Mesendoderm (in vitro differentiated cells): ENCODE results near the gene GPAT2.
"Not testable (repeated sequence)": the region's sequence is repeated elsewhere in the genome, so short reads cannot be mapped to it uniquely, and the experiment has no call there.

Source experiments
- DNase-seq: peaks from one replicate; pipeline ENCODE4 v3.0.0; 2013
- H2AK5ac ChIP-seq: 2 replicates; pipeline ENCODE4 v1.6.1; 2013; ENCODE audit warnings: low read length, inconsistent platforms
- H2BK120ac ChIP-seq: 2 replicates; pipeline ENCODE4 v1.6.1; 2013; ENCODE audit warnings: low read depth, mild to moderate bottlenecking, low read length, moderate library complexity, mixed read lengths
- H2BK15ac ChIP-seq: replicated peaks from 2 replicates; pipeline ENCODE4 v1.6.1; 2013; ENCODE audit warnings: low read depth, mild to moderate bottlenecking, moderate library complexity
- H2BK5ac ChIP-seq: 2 replicates; pipeline ENCODE4 v1.6.1; 2013; ENCODE audit warnings: low read length, inconsistent platforms
- H3K18ac ChIP-seq: 2 replicates; pipeline ENCODE4 v1.6.1; 2013; ENCODE audit warnings: mild to moderate bottlenecking, low read length, mixed read lengths
- H3K23ac ChIP-seq: one replicate; pipeline ENCODE4 v1.6.1; 2013; ENCODE audit warnings: low read length
- H3K27ac ChIP-seq: 2 replicates; pipeline ENCODE4 v1.5.1; 2013; ENCODE audit warnings: low read depth, mild to moderate bottlenecking, inconsistent platforms, low read length, moderate library complexity
- H3K27me3 ChIP-seq: 2 replicates; pipeline ENCODE4 v1.6.1; 2013; ENCODE audit warnings: low read length, control low read depth, mild to moderate bottlenecking, inconsistent platforms; ENCODE audit not compliant: insufficient read depth, poor library complexity
- H3K36me3 ChIP-seq: 2 replicates; pipeline ENCODE4 v1.6.1; 2013; ENCODE audit warnings: low read length, inconsistent platforms; ENCODE audit not compliant: control insufficient read depth, insufficient read depth
- H3K4ac ChIP-seq: one replicate; pipeline ENCODE4 v1.6.1; 2013; ENCODE audit warnings: low read depth, mild to moderate bottlenecking, low read length, moderate library complexity
- H3K4me1 ChIP-seq: 2 replicates; pipeline ENCODE4 v1.6.1; 2013; ENCODE audit warnings: low read depth, low read length, inconsistent platforms; ENCODE audit not compliant: control insufficient read depth
- H3K4me2 ChIP-seq: 2 replicates; pipeline ENCODE4 v1.6.1; 2013; ENCODE audit warnings: low read length
- H3K4me3 ChIP-seq: 2 replicates; pipeline ENCODE4 v1.5.1; 2013; ENCODE audit warnings: mild to moderate bottlenecking, low read length
- H3K56ac ChIP-seq: one replicate; pipeline ENCODE4 v1.6.1; 2013; ENCODE audit warnings: low read length
- H3K79me1 ChIP-seq: 2 replicates; pipeline ENCODE4 v1.6.1; 2013; ENCODE audit warnings: low read length, inconsistent platforms
- H3K79me2 ChIP-seq: 2 replicates; pipeline ENCODE4 v1.6.1; 2013; ENCODE audit warnings: mild to moderate bottlenecking, low read length; ENCODE audit not compliant: control insufficient read depth, insufficient read depth
- H3K9ac ChIP-seq: 2 replicates; pipeline ENCODE4 v1.6.1; 2013; ENCODE audit warnings: low read length, inconsistent platforms
- H4K5ac ChIP-seq: one replicate; pipeline ENCODE4 v1.6.1; 2013; ENCODE audit warnings: low read length
- H4K8ac ChIP-seq: one replicate; pipeline ENCODE4 v1.6.1; 2013; ENCODE audit warnings: low read depth, mild to moderate bottlenecking, control low read depth, low read length, moderate library complexity
- WGBS: extraction: QIAGEN DNeasy Blood & Tissue Kit; methylation state at CpG from one replicate; pipeline ENCODE4 v1.1.7; 2013; ENCODE audit warnings: low lambda C conversion rate, missing lambda C conversion rate; ENCODE audit not compliant: insufficient coverage; ENCODE audit errors: extremely low coverage; 5-methylcytosine and 5-hydroxymethylcytosine counted together

The GPAT2 gene

GRCh38 chr2:96055830-96056229 is 21.1 kb upstream of the GPAT2 start:
- H4K5ac ChIP-seq, H3K4me2 ChIP-seq, H2BK120ac ChIP-seq, H2AK5ac ChIP-seq, H3K4me3 ChIP-seq, H3K56ac ChIP-seq, H3K9ac ChIP-seq, H3K79me1 ChIP-seq, H3K27me3 ChIP-seq, H3K18ac ChIP-seq, H3K23ac ChIP-seq, H2BK5ac ChIP-seq, H3K79me2 ChIP-seq, H3K4me1 ChIP-seq, H2BK15ac ChIP-seq, H3K27ac ChIP-seq, H4K8ac ChIP-seq, H3K4ac ChIP-seq, H3K36me3 ChIP-seq, DNase-seq: not testable (repeated sequence)
- no CpG with 5 or more reads among the region's 6 CpGs for WGBS

GRCh38 chr2:96054537-96054936 is 19.8 kb upstream of the GPAT2 start:
- not testable (repeated sequence) for H3K18ac ChIP-seq, H4K5ac ChIP-seq, H3K56ac ChIP-seq, H3K79me1 ChIP-seq, H4K8ac ChIP-seq, H3K4me3 ChIP-seq, H3K23ac ChIP-seq, H3K9ac ChIP-seq, H3K4me2 ChIP-seq, H3K27ac ChIP-seq, H2BK5ac ChIP-seq, H2BK15ac ChIP-seq, H3K4ac ChIP-seq, DNase-seq, H3K36me3 ChIP-seq, H2BK120ac ChIP-seq, H2AK5ac ChIP-seq, H3K4me1 ChIP-seq, H3K79me2 ChIP-seq, H3K27me3 ChIP-seq
- no CpG with 5 or more reads among the region's 7 CpGs for WGBS

- H3K18ac ChIP-seq: not testable (repeated sequence)
Measured at GRCh38 chr2:96053385-96053784, 18.7 kb upstream of the GPAT2 start.

DNA sequence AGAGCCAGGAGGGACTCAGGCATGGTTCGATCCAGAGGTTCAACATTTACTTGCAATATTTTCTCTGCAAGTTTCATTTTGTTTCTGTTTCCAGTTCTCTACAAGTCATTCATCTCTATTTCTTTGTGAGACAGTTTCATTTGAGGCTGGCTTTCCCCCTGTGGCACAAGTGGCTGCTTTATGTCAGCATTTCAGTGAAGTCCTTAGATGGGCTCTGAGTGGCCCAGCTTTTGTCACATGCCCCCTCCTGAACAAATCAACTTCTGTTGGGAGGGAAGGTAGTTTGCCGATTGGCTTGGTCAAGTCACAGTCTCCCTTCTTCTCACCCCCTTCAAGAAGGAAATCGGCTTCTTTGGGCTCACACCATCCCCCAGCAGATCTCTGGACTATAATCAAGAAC is 17.9 kb upstream of the GPAT2 start:
- H3K4me3 ChIP-seq, H3K79me2 ChIP-seq, H3K23ac ChIP-seq, H2BK15ac ChIP-seq, H2AK5ac ChIP-seq, H3K27me3 ChIP-seq, H3K56ac ChIP-seq, H4K8ac ChIP-seq, H3K4ac ChIP-seq, H3K4me1 ChIP-seq, H3K4me2 ChIP-seq, H4K5ac ChIP-seq, H3K9ac ChIP-seq, H2BK5ac ChIP-seq, H3K27ac ChIP-seq, H2BK120ac ChIP-seq, H3K36me3 ChIP-seq, H3K79me1 ChIP-seq, H3K18ac ChIP-seq, DNase-seq: not testable (repeated sequence)
- no CpG with 5 or more reads among the region's 3 CpGs for WGBS

More at GRCh38 chr2:96053385-96053784, 18.7 kb upstream of the GPAT2 start:
- not testable (repeated sequence) for H2BK15ac ChIP-seq, H3K4ac ChIP-seq, H3K36me3 ChIP-seq, H4K5ac ChIP-seq, H2BK120ac ChIP-seq, H3K9ac ChIP-seq, H2BK5ac ChIP-seq, H3K56ac ChIP-seq, H3K23ac ChIP-seq, H3K4me2 ChIP-seq, H3K27ac ChIP-seq, H2AK5ac ChIP-seq, H3K4me3 ChIP-seq, DNase-seq, H4K8ac ChIP-seq, H3K79me1 ChIP-seq, H3K4me1 ChIP-seq, H3K79me2 ChIP-seq, H3K27me3 ChIP-seq
- WGBS: no CpG with 5 or more reads among the region's 7 CpGs

DNA sequence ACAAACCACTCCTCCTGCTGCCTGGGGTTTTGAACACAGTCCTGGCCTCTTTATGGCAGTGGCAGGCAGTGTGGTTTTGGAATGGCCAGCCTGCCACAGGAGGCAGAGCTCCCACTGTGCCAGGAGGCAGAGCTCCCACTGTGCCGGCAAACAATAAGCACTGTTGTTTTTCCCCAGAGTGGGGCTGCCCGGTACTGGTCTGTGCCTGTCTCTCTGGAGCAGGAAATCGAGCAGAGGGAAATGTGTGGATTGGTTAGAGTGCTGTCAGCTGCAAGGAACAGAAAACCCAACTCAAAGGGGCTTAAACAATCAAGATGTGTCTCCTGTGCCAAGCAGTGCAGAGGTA is 15.2 kb upstream of the GPAT2 start:
- not testable (repeated sequence) for H3K18ac ChIP-seq, H3K4me3 ChIP-seq, H4K5ac ChIP-seq, H3K27ac ChIP-seq, H3K36me3 ChIP-seq, DNase-seq, H3K79me2 ChIP-seq, H3K4me1 ChIP-seq, H2AK5ac ChIP-seq, H2BK5ac ChIP-seq, H4K8ac ChIP-seq, H2BK120ac ChIP-seq, H3K56ac ChIP-seq, H3K4ac ChIP-seq, H3K27me3 ChIP-seq, H2BK15ac ChIP-seq, H3K23ac ChIP-seq, H3K79me1 ChIP-seq, H3K4me2 ChIP-seq, H3K9ac ChIP-seq
- no CpG with 5 or more reads among the region's 3 CpGs for WGBS

- WGBS: no CpG with 5 or more reads among the region's 18 CpGs
- H2BK120ac ChIP-seq, H3K4ac ChIP-seq, DNase-seq, H3K23ac ChIP-seq, H3K56ac ChIP-seq, H4K8ac ChIP-seq, H2AK5ac ChIP-seq, H3K9ac ChIP-seq, H3K18ac ChIP-seq, H3K4me2 ChIP-seq, H3K27me3 ChIP-seq, H3K79me1 ChIP-seq, H3K79me2 ChIP-seq, H2BK5ac ChIP-seq, H3K4me1 ChIP-seq, H3K36me3 ChIP-seq, H3K27ac ChIP-seq, H3K4me3 ChIP-seq, H4K5ac ChIP-seq, H2BK15ac ChIP-seq: not testable (repeated sequence)
Measured at GRCh38 chr2:96049049-96049916, 14.6 kb upstream of the GPAT2 start.
